Small intestine (tissue), 7 donors: ENCODE results near the gene PPP2R2B. TPM values are rescaled to one million over a fixed set of nuclear protein-coding genes. Genes with fewer than 3 reads are reported as not detected.
A peak's percentile ranks its signal among the peaks of the same experiment; 100 is the strongest.

Experiments used
- DNase-seq, 2 donors: peaks; one replicate each; pipeline versions ENCODE4 v3.0.0 to v3.0.0-alpha.2; 2013
- FAIRE-seq: peaks from 2 replicates; lab custom pipeline; 2012; peaks lifted over from hg19 to GRCh38; lab: Jason Lieb, UNC
- H3K27ac ChIP-seq, 3 donors: one replicate each; pipeline ENCODE4 v1.5.1; 2013; ENCODE audit warnings: low read length in 2 of 3, mild to moderate bottlenecking in 2 of 3, control low read depth in 1 of 3, inconsistent platforms in 1 of 3, low read depth in 1 of 3, moderate library complexity in 1 of 3
- H3K27me3 ChIP-seq, 3 donors: one replicate each; pipeline ENCODE4 v1.6.1; 2013; ENCODE audit warnings: low read length in 3 of 3, inconsistent platforms in 1 of 3; ENCODE audit not compliant: control insufficient read depth in 3 of 3, insufficient read depth in 3 of 3
- H3K36me3 ChIP-seq, 3 donors: one replicate each; pipeline ENCODE4 v1.6.1; 2013; ENCODE audit warnings: low read length in 3 of 3, inconsistent platforms in 1 of 3, low read depth in 1 of 3, mild to moderate bottlenecking in 1 of 3, moderate library complexity in 1 of 3; ENCODE audit not compliant: control insufficient read depth in 3 of 3, insufficient read depth in 2 of 3
- H3K4me1 ChIP-seq, 3 donors: one replicate each; pipeline ENCODE4 v1.6.1; 2013; ENCODE audit warnings: low read length in 2 of 3, inconsistent platforms in 1 of 3, low read depth in 1 of 3, mild to moderate bottlenecking in 1 of 3, moderate library complexity in 1 of 3; ENCODE audit not compliant: control insufficient read depth in 3 of 3, insufficient read depth in 2 of 3
- H3K4me3 ChIP-seq, 3 donors: one replicate each; pipeline ENCODE4 v1.5.1; 2013; ENCODE audit warnings: low read length in 3 of 3, control low read depth in 1 of 3, inconsistent platforms in 1 of 3, low read depth in 1 of 3, mild to moderate bottlenecking in 1 of 3, moderate library complexity in 1 of 3
- H3K9me3 ChIP-seq, 2 donors: one replicate each; pipeline ENCODE4 v1.6.1; 2013; ENCODE audit warnings: low read depth in 1 of 2, low read length in 1 of 2; ENCODE audit not compliant: control insufficient read depth in 2 of 2, insufficient read depth in 1 of 2
- WGBS, 3 donors: extraction: QIAGEN DNeasy Blood & Tissue Kit; methylation state at CpG; one replicate each; pipeline ENCODE4 v1.1.7; 2013; 5-methylcytosine and 5-hydroxymethylcytosine counted together
- polyA plus RNA-seq, 4 donors: library from polyadenylated mRNA; stranded (reverse) in 3 of 4; unstranded in 1 of 4; fragments of 200-250 nt in 3 of 4; fragments of 120-200 nt in 1 of 4; gene quantifications; one replicate each; pipeline versions ENCODE4 v1.2.1 to v1.2.3, GENCODE V29; 2013
- donor health status: healthy with polysubstance abuse.
- donor health status: control.
- donor health status: control.
- donor health status: Bipolar disorder and iron deficiency.
- donor health status: healthy.

PPP2R2B gene
- polyA plus RNA-seq, 4 donors, result 0.22 to 3.8 (median 1.6) TPM

DNA sequence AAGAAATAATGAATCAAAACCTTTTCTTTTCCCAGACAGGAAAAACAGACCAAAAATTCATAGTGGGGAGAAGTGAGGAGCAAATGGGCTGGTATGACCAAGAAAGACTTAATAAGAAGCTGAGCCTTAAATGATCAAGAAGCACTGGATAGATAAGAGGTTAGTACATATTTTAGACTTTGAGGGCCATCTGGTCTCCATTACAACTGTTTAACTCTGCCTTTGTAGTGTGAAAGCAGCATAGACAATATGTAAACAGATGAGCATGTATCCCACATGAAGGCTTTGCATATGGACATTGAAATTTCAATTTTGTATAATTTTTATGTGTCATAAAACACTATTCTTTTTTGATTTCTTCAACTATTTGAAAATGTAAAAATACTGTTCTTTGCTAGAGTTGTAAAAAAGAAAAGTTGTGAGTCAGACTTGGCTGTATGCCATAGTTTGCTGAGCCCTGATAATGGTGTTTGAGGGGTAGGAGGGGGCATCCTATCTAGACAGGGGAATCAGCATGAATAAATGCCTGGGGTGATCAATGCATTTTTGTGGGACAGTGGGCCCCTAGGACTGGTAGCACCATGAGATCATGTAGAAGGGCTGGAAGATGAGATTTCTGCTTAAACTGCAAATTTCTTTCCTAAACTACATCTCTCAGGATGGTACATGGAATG, 270.8 kb downstream of the PPP2R2B start:
- FAIRE-seq (no peak), DNase-seq (no peak)
- H3K27ac ChIP-seq, result no peak overlapping the region
- no peaks in the 10 kb centered on the region for H3K36me3 ChIP-seq
- H3K4me1 ChIP-seq, result no peaks in the 10 kb centered on the region
- no peak overlapping the region for H3K4me3 ChIP-seq
- H3K27me3 ChIP-seq, result no peaks in the 10 kb centered on the region
- H3K9me3 ChIP-seq, result no peaks in the 10 kb centered on the region

DNA sequence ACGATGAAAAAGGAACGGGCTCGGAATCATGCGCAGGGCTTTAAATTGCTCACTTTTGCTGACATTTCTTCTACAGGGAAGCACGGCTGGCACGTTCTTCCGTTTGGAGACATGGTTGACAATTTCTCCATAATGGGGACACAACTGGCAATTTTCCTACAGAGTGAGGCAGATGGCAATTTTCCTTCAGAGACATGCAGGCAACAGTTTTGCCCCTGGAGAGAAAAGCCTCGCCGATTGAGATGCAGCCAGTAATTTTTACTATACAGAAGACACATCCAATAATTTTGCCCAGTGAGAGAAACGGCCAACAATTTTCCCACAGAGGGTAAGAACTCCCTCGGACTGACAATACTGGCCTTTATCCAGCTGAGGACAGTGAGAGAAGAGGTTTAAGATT, 271.7 kb downstream of the PPP2R2B start:
- Histone ChIP-seq H3K36me3 (no peaks in the 10 kb centered on the region), H3K27ac (no peak overlapping the region), H3K4me3 (no peak overlapping the region), H3K9me3 (no peaks in the 10 kb centered on the region), H3K27me3 (no peaks in the 10 kb centered on the region), H3K4me1 (no peaks in the 10 kb centered on the region)
- FAIRE-seq (no peak), DNase-seq (no peak)
- 87 to 91% (median 88%) methylated on average over 11 of the region's 11 CpGs for WGBS, 3 donors

DNA sequence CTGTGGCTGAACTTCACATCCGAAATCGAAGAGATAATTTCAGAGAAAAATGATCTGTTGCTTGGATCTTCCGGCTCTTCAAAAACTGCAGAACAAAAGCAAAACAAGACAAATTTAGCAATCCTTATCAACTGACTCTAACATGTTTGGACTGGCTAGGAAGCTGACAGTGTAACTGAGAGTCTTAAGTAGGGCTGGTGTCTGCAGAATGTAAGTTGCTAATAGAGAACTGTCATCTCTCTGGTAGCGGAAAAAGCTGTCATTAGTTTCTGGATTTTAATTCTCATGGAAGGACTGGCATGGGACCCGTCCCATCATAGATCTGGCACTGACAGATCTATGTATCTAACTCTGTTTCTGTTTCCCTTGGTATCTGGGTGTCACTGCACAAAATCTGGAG, 278.2 kb downstream of the PPP2R2B start:
- H3K9me3 ChIP-seq, result no peaks in the 10 kb centered on the region
- H3K27ac ChIP-seq, result no peak overlapping the region
- no peak overlapping the region for H3K4me3 ChIP-seq
- 85 to 91% (median 88%) methylated on average over 5 of the region's 5 CpGs for WGBS, 3 donors
- no peak for DNase-seq
- no peaks in the 10 kb centered on the region for H3K27me3 ChIP-seq
- FAIRE-seq, result no peak
- H3K4me1 ChIP-seq, result no peaks in the 10 kb centered on the region
- no peaks in the 10 kb centered on the region for H3K36me3 ChIP-seq

DNA sequence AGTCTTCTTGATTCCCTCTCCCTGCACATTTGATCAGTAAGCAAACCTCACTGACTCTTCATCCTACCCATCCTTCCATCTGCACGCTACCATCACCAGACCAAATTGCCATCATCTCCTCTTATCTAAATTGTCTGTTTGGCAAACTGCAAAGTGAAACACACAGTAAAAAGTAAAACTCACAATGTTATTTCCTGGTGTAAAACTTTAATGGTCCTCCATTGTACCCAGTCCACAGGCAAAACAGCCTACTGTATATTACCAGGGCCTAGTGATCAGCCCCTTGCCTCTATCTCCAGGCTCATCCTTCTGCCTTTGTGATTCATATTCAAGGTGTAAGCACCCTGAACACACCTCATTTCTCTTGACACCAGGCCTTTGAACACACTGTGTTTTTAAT, 279.3 kb downstream of the PPP2R2B start:
- H3K4me3 ChIP-seq, result no peak overlapping the region
- H3K9me3 ChIP-seq, result no peaks in the 10 kb centered on the region
- H3K27me3 ChIP-seq, result no peaks in the 10 kb centered on the region
- H3K36me3 ChIP-seq, result no peaks in the 10 kb centered on the region
- H3K27ac ChIP-seq, result no peak overlapping the region
- no peak for DNase-seq
- H3K4me1 ChIP-seq, result no peaks in the 10 kb centered on the region
- 56 to 85% (median 58%) methylated on average over 1 of the region's 1 CpG for WGBS, 3 donors
- FAIRE-seq, result no peak

DNA sequence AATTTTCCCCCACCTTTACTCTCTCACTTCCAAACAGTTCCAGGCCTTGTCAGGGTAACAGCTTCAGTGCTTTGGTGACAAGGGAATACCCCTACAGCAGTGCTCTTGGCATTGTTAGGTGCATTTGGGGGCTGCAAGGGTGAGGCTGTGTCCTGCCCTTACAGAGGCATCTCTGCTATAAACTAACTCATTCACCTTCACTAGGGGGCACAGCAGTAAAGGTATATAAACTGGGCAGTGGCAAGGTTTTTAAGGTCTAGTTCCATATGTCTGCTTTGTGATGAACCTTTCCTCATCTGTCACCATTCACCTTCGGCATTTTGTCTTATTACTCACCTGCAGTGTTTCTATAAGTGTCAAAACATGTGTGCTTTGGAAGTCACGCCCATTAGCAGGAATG, 283.5 kb downstream of the PPP2R2B start:
- DNase-seq, result no peak
- Histone ChIP-seq H3K4me3 (no peak overlapping the region), H3K9me3 (no peaks in the 10 kb centered on the region), H3K4me1 (no peaks in the 10 kb centered on the region), H3K27me3 (no peaks in the 10 kb centered on the region), H3K27ac (no peak overlapping the region), H3K36me3 (no peaks in the 10 kb centered on the region)
- no peak for FAIRE-seq
- 46 to 58% (median 47%) methylated on average over 2 of the region's 2 CpGs for whole genome bisulfite sequencing, 3 donors

DNA sequence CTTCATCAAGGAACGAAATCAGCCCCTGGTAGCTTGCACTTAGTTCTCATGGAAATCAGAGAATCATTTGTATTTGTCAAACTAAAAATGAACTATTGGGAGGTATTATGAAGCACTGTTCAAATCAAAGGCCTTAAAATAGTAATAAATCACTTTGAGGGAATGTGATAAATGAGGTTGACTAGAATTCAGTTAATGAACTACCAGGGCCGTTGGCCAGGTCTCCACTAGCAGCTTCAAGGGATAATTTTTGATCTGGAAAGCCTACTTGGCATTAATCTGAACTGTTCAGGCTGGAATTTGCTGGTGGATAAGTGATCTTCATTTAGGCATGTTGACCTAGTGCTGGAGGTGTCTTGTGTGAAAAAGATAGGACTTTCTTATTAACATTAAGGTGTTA, 286.2 kb downstream of the PPP2R2B start:
- Histone ChIP-seq H3K36me3 (no peaks in the 10 kb centered on the region), H3K27me3 (no peaks in the 10 kb centered on the region), H3K27ac (no peak overlapping the region), H3K9me3 (no peaks in the 10 kb centered on the region), H3K4me3 (no peak overlapping the region), H3K4me1 (no peaks in the 10 kb centered on the region)
- no peak for FAIRE-seq
- peak in 1 of 2 donors; percentile 8 for DNase-seq
- WGBS, 3 donors, result 25 to 46% (median 45%) methylated on average over 2 of the region's 2 CpGs

DNA sequence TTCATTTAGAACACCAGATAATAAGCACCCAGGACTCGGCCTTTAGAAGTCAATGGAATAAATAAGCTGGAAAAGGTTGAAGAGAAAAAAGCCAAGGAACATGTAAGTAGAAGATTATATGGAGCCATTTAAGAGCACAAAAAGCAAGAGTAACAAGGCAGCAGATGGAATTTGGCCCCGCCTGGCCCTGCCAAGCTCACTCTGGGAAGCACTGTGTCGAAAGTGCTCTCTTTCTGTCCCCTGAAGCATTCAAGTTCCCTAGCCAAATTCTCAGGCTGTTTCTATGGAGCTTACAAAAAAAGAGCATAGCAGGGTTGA, 289.6 kb downstream of the PPP2R2B start:
- no peaks in the 10 kb centered on the region for H3K4me1 ChIP-seq
- no peak overlapping the region for H3K27ac ChIP-seq
- H3K27me3 ChIP-seq, result no peaks in the 10 kb centered on the region
- no peaks in the 10 kb centered on the region for H3K9me3 ChIP-seq
- H3K4me3 ChIP-seq, result no peak overlapping the region
- WGBS, 3 donors, result 79 to 90% (median 85%) methylated on average over 3 of the region's 3 CpGs
- no peaks in the 10 kb centered on the region for H3K36me3 ChIP-seq
- DNase-seq, result no peak
- no peak for FAIRE-seq

DNA sequence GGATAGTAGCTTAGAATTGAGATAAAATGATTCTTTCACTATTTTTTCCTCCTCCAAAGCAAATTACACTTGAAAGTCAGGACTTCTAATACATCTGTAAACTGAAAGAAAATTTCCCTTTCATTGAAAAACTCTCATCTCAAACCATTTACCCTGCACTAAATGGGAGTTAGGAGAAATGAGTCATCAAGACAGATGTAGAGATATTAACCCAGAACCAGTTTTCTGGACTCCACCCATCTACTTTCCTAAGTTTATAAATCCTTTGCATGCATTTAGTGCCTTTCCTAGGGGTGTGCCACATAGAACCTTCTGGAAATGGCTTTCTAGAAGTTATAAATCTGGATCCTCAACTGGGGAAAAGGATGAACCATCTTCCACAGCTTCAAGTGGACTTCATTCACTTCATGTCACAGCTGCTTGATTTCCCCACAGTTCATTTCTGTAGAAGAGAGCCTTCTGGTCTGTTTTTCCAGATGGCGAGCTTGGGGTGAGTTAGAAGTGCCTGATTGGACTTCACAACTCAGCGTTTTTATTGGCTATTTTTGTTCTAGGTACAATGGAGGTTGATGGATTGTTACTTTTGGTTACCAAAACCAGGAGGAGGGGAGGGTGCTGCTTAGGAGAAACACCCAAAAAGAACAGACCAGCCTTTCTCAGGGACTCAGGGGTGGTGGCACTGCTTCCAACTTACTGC, 290.1 kb downstream of the PPP2R2B start:
- H3K36me3 ChIP-seq, result no peaks in the 10 kb centered on the region
- WGBS, 3 donors, result 75 to 85% (median 83%) methylated on average over 2 of the region's 2 CpGs
- no peak overlapping the region for H3K4me3 ChIP-seq
- FAIRE-seq, result no peak
- no peak overlapping the region for H3K27ac ChIP-seq
- DNase-seq, result no peak
- no peaks in the 10 kb centered on the region for H3K4me1 ChIP-seq
- H3K9me3 ChIP-seq, result no peaks in the 10 kb centered on the region
- no peaks in the 10 kb centered on the region for H3K27me3 ChIP-seq

DNA sequence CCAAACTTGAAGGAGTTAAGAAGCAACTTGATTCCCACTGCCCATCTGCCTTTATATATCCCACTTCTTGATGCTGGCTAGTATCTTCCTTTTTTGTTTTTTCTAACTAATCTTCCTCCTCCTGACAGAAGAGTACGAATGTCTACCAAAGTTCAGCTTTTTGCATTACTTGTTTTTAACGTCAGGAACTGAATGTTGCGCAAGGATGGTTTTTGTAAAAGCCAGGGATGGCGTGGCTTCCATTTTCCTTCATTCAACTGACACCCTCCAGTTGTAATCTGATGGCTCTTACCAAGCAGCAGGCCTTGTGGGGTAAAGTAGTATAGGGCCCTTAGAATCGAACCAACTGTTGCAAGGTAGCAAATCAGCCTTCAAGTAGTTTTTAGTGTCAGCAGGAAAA, 291.8 kb downstream of the PPP2R2B start:
- Histone ChIP-seq H3K27ac (no peak overlapping the region), H3K4me1 (no peaks in the 10 kb centered on the region), H3K27me3 (no peaks in the 10 kb centered on the region), H3K4me3 (no peak overlapping the region), H3K9me3 (no peaks in the 10 kb centered on the region), H3K36me3 (no peaks in the 10 kb centered on the region)
- 72 to 78% (median 76%) methylated on average over 5 of the region's 5 CpGs for WGBS, 3 donors
- DNase-seq (no peak), FAIRE-seq (no peak)
